Measurements from ENCODE around the gene CLDN10.
"Not testable (repeated sequence)": the region's sequence is repeated elsewhere in the genome, so short reads cannot be mapped to it uniquely, and the experiment has no call there.

CLDN10 gene, protein sequence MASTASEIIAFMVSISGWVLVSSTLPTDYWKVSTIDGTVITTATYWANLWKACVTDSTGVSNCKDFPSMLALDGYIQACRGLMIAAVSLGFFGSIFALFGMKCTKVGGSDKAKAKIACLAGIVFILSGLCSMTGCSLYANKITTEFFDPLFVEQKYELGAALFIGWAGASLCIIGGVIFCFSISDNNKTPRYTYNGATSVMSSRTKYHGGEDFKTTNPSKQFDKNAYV

DNA sequence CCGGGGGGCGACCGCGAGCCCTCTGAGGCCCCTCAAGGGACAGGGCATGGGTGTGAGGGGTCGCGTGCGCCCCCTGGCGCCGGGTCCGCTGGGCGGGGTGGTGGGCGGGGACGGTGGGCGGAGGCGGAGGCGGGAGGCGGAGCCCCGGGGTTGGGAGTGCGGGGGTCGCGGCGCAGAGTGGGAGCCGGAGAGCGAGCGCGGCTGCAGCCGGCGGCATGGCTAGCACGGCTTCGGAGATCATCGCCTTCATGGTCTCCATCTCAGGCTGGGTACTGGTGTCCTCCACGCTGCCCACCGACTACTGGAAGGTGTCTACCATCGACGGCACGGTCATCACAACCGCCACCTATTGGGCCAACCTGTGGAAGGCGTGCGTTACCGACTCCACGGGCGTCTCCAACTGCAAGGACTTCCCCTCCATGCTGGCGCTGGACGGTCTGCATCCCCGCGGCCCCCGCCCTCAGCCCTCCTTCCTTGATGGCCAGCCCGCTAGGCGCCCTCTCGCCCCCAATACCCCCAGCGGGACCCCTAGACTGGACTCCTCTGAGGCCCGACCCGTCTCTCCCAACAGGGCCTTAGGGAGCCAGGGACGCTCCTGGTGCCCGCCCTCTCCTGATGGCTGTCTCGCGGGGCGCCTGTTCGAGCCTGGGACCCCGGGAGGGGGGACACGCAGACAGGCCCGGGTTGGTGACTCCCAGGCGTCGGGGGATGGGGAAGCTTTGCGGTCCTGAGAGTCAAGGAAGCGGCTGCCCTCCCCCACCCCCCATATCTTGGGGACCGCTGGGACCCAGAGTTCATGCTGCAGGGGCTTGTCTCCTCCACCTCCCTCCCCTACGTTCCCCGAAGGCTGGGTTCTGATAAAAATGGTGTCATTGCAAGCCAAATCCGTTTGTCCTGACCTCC lies at the start of gene CLDN10:
TSS of gene CLDN10 (plus strand) at position 182 of the 903 bp plus-strand sequence. CDS start at position 216, 34 bp downstream.
- no peak for DNase-seq (ENCODE audit: low read depth in 2 of 2)

DNA sequence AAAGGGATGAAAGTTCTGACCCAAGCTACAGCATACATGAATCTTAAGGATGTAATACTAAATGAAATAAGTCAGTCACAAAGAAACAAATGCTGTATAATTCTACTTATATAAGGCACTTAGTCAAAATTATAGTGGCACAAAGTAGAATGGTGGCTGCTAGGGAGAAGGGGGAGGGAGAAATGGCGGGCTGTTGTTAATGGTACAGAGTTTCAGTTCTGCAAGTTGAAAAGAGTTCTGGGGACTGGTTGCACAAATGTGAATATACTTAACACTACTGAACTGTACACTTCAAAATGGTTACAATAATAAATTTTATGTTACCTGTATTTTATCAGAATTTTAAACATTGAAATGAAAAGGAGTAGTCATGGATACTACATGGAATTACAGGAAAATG lies 48.9 kb upstream of the CLDN10 start:
- no peak for DNase-seq (ENCODE audit: low read depth in 2 of 2)

DNA sequence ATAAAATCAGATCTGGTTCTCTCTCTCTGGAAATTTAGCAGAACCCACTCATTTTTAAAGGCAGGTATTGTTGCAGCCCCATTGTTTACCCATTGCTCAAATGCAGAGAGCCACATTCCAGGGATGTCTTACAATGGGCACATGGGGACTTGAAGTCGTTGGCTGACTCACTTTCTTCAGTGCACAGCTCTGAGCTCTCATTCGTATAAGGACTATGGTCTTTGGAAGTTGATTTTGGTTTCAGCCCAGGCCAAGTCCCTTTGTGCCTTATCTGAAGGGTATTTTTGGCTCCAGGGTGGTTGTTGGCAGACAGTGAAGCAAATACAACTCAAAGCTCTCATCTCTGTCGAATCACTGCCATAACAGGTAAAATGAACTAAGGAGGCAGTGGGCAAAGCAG lies 47.3 kb upstream of the CLDN10 start:
- no peak for DNase-seq (ENCODE audit: low read depth in 2 of 2)

DNA sequence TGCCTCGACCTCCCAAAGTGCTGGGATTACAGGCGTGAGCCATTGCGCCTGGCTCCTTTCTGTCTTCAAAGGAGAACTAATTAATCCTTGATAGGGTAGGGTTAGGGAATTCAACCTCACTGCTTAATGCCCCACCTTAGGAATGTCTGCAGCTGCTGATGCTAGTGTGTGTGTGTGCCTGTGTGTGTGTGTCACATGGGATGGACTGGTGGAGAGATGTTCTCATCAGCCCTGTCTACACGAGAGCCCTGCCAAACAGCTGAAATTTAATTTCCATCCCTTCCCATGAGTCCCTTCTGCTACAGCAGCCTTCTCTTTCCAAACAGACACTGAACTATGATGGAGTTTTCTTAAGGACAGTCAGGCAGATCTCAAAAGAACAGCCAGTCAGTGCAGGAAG lies 46.5 kb upstream of the CLDN10 start:
- no peak for DNase-seq (ENCODE audit: low read depth in 2 of 2)

DNA sequence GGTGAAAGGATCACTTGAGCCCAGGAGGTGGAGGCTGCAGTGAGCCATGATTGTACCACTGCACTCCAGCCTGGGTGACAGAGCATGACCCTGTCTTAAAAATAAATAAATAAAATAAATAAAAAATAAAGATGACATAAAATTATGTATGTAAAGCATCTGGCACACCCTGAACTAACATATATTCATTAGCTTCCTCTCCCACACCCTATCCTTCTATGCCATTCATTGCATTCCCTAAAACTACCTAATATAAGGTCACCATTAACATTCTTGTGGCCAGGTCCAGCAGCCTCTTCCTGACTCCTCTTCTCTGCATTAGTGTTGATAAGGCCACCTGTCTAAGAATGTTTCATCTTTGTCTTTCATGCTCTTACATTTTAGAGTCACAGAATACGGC lies 44.5 kb upstream of the CLDN10 start:
- no peak for DNase-seq (ENCODE audit: low read depth in 2 of 2)

DNA sequence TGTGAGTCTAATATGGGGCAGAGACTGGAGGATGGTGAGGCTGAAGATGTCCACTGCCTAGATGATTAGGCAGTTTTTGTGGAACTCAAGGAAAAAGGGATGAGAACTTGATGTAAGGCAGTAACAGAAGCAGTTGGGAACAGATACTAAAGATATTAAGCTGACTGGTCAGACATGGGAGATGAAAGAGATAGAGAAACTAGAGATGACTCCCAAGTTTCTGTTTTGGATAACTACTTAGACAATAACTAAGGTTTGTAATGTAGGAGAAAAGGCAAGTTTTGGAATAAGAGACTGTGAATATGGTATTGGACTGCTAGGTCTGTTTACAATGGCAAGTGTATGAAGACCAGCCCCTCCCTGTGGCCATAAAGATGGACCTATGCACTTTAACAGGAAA lies 43.5 kb upstream of the CLDN10 start:
- no peak for DNase-seq (ENCODE audit: low read depth in 2 of 2)

DNA sequence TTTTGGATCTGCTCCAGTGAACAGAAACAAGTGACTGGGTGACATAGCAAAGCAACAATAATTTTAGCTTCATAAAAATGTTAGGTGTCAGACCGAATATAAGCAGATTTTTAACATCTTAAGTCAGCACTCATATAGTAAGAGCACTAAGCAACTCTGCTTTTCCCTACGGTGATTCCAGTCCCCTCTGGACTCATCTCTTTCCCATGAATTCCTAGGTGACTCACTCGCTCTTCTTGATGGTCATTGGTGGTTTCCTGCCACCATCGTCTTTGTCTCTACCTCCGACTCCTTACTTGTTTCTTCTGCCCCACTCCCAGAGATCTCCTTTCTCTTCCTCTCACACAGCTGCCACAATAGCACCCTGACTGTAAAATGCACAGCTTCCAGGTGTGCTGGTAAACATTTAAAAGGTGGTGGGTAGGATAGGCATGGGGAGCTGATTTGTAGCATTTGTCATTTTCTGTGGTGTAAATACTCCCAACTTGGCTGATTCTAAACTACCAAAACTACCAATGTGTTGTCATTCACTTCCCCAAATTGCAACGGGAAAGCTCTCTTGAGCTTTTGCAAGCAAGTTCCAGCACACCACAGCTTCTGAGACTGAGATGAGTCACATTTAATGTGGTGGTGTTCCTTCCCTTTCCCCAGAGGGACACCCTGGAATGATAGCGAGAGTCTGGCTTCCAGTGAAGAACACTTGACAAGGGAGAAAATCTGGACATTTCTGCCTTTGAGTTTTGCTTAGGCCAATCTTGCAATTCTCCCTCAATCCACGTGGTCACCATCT lies 42.8 kb upstream of the CLDN10 start:
- peak in 1 of 2 experiments; percentile 20 for DNase-seq (ENCODE audit: low read depth in 2 of 2)

DNA sequence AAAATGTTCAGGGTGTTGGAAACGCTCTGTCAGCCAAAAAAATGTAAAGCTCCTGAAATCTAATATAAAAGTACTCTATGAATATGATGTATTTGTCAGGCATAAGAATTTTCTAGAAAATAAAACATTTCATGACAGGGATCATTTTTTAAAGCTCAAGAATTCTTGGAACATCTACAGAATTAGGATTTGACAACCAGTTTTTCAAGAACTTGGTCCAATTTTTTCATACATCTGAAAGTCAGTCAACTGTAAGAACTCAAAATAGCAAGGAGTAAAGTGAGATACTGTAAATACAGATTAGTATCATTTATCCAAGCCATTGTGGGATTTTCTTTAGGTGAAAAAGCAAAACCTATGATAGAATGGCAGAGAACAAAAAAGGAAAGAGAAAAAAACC lies 41.6 kb upstream of the CLDN10 start:
- DNase-seq (ENCODE audit: low read depth in 2 of 2) = no peak

DNA sequence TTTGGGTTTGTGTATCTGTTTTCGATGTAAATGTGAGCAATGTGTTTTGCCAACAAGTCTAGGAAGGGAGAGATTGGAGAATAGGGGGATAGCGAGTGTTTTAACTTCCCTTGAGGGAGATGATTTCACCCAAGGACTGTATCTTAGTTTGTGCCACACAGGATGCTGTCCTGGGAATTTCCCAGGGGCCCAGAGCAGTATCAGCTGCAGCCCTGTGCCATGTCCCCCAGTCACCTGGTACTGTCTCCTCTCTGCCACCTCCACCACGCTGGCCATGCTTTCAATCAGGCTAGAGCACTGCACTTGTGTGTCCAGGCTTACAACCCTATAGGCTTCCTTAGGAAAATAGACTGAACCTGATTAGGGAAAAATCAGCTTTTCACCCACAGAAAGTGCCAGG lies 40.1 kb upstream of the CLDN10 start:
- no peak for DNase-seq (ENCODE audit: low read depth in 2 of 2)

DNA sequence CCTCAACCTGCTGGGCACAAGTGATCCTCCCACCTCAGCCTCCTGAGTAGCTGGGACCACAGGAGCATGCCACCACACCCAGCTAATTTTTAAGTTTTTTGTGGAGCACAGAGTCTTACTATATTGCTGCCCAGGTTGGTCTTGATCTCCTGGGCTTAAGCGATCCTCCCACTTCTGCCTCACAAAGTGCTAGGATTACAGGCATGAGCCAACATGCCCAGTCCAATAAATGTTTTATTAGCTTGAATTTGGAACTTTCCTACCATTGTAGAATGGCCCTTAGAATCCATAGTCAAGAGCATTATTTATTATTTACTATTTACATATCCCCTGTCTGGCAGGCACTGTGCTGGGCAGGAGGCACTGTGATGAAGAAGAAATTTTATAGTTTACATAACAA lies 39.6 kb upstream of the CLDN10 start:
- DNase-seq (ENCODE audit: low read depth in 2 of 2) = no peak

DNA sequence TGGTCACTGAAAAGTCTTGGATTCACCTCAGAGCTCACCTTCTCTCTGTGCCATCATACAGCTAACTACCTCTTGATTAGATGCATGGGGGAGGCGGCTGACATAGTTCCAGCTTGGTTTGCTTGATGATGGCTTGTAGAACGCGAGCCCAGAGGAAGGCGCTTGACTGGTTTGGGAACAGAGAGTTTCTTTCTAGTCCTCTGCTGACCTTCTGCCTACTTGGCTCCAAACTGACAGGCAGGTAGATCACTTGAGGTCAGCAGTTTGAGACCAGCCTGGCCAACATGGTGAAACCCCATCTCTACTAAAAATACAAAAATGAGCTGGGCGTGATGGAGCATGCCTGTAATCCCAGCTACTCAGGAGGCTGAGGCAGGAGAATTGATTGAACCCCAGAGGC lies 36.9 kb upstream of the CLDN10 start:
- not testable (repeated sequence) for DNase-seq (ENCODE audit: low read depth in 2 of 2)

DNA sequence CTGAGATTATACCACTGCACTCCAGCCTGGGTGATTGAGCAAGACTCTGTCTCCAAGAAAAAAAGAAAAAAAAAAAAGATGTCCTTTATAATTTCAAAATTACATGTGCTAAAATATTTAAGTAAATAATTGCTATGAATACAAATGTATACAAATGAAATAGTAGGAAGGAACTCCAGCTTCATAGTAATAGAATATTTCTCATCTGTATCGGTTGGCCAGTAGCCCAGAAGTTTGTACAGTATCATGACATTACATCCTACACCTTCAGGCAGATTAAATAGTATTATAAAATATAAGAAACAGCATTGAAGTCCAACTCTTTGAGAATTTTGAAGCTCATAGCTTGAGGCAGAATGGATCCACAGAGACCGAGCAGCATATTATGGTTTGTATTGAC lies 36.5 kb upstream of the CLDN10 start:
- DNase-seq (ENCODE audit: low read depth in 2 of 2) = no peak

DNA sequence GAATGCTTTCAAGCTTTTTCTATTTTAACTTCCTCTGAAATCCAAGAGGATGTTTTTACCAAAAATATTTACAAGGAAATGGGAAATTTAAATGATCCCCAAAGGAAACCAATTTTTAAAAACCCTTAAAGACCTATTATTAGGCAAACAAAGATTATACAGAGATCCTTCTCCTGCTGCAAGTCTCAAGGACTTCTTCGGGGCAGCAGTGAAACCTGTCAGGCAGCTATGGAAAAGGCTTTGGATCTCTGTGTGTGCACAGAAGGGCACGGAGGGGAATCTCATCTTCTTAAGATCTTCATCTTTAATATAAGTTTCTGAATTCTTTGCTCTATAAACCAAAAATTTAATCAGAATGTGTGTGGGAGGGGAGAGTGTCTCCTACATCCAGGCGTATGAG lies 36.0 kb upstream of the CLDN10 start:
- no peak for DNase-seq (ENCODE audit: low read depth in 2 of 2)

DNA sequence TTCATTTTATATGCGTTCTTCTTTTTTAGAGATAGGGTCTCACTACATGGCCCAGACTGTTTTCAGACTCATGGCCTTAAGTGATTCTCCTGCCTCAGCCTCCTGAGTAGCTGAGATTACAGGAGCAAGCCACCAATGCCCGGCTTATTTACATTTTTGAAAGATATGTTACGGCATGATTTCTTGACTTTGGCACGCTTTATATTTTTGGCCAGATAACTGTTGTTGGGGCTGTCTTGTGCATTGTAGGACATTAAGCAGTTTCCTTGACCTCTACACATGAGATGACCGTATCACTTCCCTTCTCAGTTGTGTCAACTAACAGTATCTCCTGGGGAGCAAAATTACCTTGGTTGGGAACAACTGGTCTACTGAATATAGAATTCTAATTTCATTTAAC lies 28.9 kb upstream of the CLDN10 start:
- DNase-seq (ENCODE audit: low read depth in 2 of 2) = no peak

DNA sequence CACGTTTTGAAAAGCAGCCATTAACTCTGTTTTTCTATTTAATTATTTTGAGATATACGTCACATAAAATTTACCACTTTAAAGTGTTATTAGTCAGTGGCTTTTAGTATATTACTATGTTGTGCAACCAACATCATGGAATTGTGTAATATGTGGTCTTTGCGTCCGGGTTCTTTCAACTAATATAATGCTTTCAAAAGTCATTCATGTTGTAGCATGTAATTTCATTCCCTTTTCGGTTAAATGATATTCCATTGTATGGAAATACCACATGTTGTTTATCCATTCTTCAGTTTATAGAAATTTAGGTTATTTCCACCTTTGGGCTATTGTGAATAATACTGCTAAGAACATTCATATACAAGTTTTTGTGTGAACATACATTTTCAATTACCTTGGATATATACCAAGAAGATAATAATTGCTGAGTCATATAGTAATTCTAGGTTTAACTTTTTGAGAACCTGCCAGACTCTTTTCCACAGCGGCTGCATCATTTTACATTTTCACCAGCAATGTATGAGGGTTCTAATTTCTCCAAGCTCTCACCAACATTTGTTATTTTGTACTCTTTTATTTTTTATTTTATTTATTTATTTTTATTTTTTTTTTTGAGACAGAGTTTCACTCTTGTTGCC lies 28.1 kb upstream of the CLDN10 start:
- DNase-seq (ENCODE audit: low read depth in 2 of 2) = peak in 1 of 2 experiments; percentile 15

DNA sequence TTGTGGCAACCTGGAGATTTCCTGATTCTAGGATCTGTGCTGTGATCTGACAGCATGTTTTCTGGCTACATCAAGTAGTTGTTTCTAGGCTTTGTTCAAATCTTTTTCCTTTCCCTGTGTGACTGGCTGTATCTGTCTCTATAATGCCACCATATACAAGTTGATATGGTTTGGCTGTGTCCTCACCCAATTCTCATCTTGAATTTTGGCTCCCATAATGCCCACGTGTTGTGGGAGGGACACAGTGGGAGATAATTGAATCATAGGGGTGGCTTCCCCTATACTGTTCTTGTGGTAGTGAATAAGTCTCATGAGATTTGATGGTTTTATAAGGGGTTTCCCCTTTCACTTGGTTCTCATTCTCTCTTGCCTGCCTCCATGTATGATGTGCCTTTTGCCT lies 24.6 kb upstream of the CLDN10 start:
- DNase-seq (ENCODE audit: low read depth in 2 of 2) = no peak

DNA sequence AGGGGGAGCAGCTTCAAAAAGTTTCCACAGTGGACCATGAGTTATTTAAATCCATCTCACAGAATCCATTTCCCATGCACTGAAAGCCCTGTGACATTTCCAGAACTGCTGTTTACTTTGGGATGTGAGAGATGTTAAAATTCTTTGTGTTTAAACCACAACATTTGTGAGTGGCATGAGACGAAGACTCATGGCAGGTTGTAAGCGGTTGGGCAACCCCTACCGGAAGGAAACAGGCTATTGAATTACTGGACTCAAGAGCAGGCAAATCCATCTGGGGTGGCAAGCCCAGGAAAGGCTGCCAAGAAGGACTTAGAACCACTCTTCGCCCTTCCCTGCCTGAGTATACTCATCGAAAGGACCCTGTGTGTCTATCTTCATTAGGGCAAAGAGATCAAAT lies 22.3 kb upstream of the CLDN10 start:
- no peak for DNase-seq (ENCODE audit: low read depth in 2 of 2)

DNA sequence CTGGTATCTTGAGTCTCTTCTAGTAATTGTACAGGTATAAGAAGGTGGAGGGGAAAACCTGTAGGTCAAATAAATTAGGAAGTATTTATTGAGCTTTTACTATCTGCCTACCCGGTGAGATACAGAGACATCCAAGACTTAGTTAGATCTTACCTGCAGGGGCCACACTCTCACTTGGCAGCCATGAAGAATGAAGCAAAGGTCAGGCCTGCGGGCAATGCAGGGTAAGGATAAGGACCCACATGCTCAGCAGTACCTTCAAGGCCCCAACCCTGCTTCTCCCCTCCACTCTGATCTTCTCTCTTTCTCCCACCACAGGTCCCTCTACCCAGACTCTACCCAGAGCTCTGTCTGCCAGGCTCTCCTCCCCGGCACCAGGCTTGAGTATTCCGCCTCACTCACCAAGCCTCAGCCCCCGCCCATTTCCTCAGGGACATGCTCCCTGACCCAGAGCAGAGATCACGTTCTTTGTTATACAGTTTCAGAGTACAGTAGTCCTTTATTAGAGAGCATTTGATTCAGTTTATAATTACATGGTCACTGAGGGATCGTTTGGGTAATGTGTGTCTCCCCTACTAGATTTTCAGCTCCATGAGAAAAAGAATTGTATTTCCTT lies 18.9 kb upstream of the CLDN10 start:
- DNase-seq (ENCODE audit: low read depth in 2 of 2) = no peak

DNA sequence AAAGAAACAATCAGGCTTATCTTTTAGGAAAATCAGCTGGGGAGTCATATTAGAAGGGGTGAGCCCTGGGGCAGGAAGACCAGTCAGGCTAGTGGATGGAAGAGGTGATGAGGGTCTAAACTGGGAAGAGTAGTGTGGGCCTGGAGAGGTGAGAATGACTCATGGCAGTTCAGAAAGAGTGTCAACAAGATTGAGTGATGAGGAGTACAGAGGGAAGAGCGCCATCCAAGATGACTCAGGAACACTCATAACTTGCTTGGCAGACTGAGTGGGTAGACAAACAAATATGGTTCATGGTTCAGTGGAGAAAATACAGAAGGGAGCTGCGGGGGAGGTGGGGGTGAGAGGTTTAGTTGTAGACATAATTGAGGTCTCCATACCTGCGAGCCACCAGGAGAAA lies 17.3 kb upstream of the CLDN10 start:
- peak; percentile 6 to 7 for DNase-seq (ENCODE audit: low read depth in 2 of 2)

DNA sequence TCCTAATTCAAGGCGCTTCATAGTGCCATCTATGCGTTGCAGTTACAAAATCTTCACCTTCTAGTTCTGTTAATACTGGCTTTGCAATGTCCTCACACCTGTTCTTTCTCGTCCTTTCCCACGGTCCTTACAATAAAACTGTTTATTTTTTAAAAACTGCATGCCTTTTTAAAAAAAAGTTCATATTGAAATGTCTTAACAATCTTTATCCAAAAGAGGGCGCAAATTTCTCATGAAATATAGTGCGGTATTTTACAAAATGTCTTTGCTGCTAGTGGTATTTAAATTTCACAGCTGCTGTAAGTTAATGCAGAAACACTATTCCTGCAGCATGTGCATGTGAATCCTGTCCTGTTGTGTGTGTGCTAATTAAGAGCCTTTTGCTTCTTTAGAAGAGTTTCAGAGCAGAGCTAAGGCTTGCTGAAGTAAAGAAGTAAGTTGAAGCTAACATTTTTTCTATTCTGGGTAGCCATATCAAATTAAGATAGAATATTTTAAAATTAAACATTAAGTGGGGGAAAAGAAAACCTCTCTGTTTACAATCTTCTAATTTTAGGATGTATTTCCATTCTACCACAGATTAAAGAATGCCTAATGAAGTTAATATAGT lies 15.8 kb upstream of the CLDN10 start:
- peak; percentile 6 to 7 for DNase-seq (ENCODE audit: low read depth in 2 of 2)

DNA sequence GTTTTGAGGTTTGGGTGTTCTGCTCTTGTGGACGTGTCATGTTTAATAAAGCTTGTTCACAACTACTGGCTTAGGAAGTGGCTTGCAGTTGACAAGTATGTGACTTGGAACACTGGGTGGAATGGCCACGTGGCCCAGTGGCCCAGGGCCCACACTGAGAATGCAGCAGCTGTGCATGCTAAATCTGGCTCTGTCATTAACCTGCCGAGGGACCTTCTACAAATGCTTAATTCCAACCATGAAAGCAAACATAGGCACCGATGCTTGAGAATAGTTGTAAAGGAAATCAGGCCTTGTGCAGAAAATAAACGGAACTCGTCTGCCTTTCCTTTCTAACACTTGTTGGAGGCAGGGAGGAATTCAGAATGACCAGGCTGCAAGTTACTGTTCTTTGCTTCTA lies 11.6 kb upstream of the CLDN10 start:
- DNase-seq (ENCODE audit: low read depth in 2 of 2) = no peak
